ENCODE results near the gene SLC37A4. TPM values are rescaled to one million over a fixed set of nuclear protein-coding genes. Genes with fewer than 3 reads are reported as not detected.

SLC37A4 gene
- total and polyA plus RNA-seq, 2 of the 13 experiments (the other 11 are each of a cell fraction or from before 2014, with no cell fraction given) = 43.0 to 56.1 TPM

DNA sequence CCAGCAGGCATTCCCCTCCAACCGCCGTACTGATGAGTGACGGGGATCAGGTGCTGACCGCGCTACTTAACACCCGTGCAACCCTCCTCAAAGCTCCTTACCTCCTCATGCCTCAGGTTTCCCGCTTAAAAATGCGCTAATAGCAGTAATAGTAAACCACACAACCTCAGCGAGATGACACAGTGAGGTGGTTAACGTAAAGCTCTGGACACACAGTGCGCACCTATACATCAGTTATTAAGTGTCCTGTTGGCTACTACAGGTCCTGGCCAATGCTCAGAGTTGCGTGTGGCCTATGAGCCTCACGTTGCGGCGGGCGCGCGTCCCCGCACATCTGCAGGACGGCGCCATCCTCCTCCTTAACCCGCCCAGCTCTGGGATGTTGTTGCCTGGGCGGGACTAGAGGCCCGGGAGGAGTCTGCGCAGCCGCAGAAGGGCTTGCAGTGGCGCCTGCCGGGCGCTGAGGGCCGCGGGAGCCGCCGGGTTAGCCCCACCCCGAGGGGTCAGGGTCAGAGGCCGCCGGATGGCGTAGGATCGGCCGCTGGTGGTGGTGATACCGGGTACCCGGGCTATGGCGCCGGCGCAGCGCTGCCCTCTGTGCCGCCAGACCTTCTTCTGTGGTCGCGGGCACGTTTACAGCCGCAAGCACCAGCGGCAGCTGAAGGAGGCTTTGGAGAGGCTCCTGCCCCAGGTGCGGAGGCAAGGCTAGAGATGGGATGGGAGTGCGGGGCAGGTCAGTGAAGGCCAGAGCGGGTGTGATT, 32.9 kb downstream of the SLC37A4 start, which contains the start of gene CENATAC (continued):
- TF ChIP-seq ZBTB4 (CRISPR knock-in tag; IDR thresholded peaks at IDR 0.05; ENCODE audit: borderline replicate concordance) (peak; percentile 51; the same call in 1 of the 2 replicates), ATF4 (CRISPR knock-in tag; IDR thresholded peaks at IDR 0.05) (peak in 1 of 2 experiments; percentile 46; a peak in 1 of 4 replicates), MEF2D (CRISPR knock-in tag; IDR thresholded peaks at IDR 0.05) (peak; percentile 77), AHR (CRISPR knock-in tag; IDR thresholded peaks at IDR 0.05) (peak; percentile 44; the same call in 1 of the 2 replicates), RNF2 (conservative IDR thresholded peaks at IDR 0.05; ENCODE audit: low read depth) (peak; percentile 64; the same call in 1 of the 2 replicates), HDAC1 (CRISPR knock-in tag; IDR thresholded peaks at IDR 0.05) (peak; percentile 87), CENPBD1 (CRISPR knock-in tag; IDR thresholded peaks at IDR 0.05; ENCODE audit: borderline replicate concordance, low read depth) (0 out of 2 replicates have a peak, but pooled peaks have one; percentile 14), DNMT1 (CRISPR knock-in tag; IDR thresholded peaks at IDR 0.05) (peak; percentile 76; the same call in 1 of the 2 replicates), ZNF431 (CRISPR knock-in tag; IDR thresholded peaks at IDR 0.05; ENCODE audit: borderline replicate concordance, low read depth) (peak; percentile 60; the same call in 1 of the 2 replicates), HOXA3 (CRISPR knock-in tag; IDR thresholded peaks at IDR 0.05) (peak; percentile 41), ZNF263 (CRISPR knock-in tag; IDR thresholded peaks at IDR 0.05) (peak; percentile 56), ZNF83 (CRISPR knock-in tag; IDR thresholded peaks at IDR 0.05; ENCODE audit: borderline replicate concordance) (no peak), NFKBIZ (CRISPR knock-in tag; IDR thresholded peaks at IDR 0.05) (no peak; the same call in 1 of the 2 replicates), GMEB2 (CRISPR knock-in tag; IDR thresholded peaks at IDR 0.05; ENCODE audit: low read depth) (0 out of 2 replicates have a peak, but pooled peaks have one; percentile 45)
- TF ChIP-seq, protein P1, sequence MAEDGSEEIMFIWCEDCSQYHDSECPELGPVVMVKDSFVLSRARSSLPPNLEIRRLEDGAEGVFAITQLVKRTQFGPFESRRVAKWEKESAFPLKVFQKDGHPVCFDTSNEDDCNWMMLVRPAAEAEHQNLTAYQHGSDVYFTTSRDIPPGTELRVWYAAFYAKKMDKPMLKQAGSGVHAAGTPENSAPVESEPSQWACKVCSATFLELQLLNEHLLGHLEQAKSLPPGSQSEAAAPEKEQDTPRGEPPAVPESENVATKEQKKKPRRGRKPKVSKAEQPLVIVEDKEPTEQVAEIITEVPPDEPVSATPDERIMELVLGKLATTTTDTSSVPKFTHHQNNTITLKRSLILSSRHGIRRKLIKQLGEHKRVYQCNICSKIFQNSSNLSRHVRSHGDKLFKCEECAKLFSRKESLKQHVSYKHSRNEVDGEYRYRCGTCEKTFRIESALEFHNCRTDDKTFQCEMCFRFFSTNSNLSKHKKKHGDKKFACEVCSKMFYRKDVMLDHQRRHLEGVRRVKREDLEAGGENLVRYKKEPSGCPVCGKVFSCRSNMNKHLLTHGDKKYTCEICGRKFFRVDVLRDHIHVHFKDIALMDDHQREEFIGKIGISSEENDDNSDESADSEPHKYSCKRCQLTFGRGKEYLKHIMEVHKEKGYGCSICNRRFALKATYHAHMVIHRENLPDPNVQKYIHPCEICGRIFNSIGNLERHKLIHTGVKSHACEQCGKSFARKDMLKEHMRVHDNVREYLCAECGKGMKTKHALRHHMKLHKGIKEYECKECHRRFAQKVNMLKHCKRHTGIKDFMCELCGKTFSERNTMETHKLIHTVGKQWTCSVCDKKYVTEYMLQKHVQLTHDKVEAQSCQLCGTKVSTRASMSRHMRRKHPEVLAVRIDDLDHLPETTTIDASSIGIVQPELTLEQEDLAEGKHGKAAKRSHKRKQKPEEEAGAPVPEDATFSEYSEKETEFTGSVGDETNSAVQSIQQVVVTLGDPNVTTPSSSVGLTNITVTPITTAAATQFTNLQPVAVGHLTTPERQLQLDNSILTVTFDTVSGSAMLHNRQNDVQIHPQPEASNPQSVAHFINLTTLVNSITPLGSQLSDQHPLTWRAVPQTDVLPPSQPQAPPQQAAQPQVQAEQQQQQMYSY (CRISPR knock-in tag; IDR thresholded peaks at IDR 0.05) = no peak
- TF ChIP-seq, protein P2, sequence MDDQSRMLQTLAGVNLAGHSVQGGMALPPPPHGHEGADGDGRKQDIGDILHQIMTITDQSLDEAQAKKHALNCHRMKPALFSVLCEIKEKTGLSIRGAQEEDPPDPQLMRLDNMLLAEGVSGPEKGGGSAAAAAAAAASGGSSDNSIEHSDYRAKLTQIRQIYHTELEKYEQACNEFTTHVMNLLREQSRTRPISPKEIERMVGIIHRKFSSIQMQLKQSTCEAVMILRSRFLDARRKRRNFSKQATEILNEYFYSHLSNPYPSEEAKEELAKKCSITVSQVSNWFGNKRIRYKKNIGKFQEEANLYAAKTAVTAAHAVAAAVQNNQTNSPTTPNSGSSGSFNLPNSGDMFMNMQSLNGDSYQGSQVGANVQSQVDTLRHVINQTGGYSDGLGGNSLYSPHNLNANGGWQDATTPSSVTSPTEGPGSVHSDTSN (CRISPR knock-in tag; IDR thresholded peaks at IDR 0.05; ENCODE audit: borderline replicate concordance) = no peak

All from HepG2 (cell line).